Loucy (cell line): ENCODE results near the gene SYT8.

Experiments
- CTCF ChIP-seq: fragments of 200-600 bp; sonication (generic); conservative IDR thresholded peaks from 2 replicates; pipeline ENCODE4 v1.5.1; 2014; ENCODE audit warnings: mild to moderate bottlenecking, antibody characterized with exemption, low read length
- EZH2phosphoT487 ChIP-seq: fragments of 200-600 bp; IDR thresholded peaks from 2 replicates; pipeline ENCODE4 v1.6.1; 2018; ENCODE audit warnings: antibody characterized with exemption, mild to moderate bottlenecking, moderate library complexity, borderline replicate concordance

- TF ChIP-seq CTCF = no peak
- TF ChIP-seq EZH2phosphoT487 = no peak
These were observed 19.5 kb upstream of the SYT8 start for GRCh38 chr11:1815311-1815710.
